WTC11 (cell line): ENCODE results near the gene BZW1. TPM values are rescaled to one million over a fixed set of nuclear protein-coding genes. Genes with fewer than 3 reads are reported as not detected.

Source experiments
- ATAC-seq: fragments of 200-7000 bp; cut with Tn5 transposase; 2 replicates; pipeline ENCODE4 v1.10.0; 2021; ENCODE audit warnings: mild to moderate bottlenecking, moderate library complexity
- CTCF ChIA-PET: fragments of 300-600 bp; sonication (Branson Sonifier 250); formaldehyde crosslinking; loops from one replicate; lab custom pipeline; 2021; ENCODE audit warnings: antibody characterized with exemption; lab: Charles Lee
- POLR2A ChIA-PET: fragments of 350-600 bp; sonication (Branson Sonifier 250); formaldehyde crosslinking; loops from one replicate; lab custom pipeline; 2021; ENCODE audit warnings: antibody characterized with exemption; lab: Charles Lee
- DNase-seq: peaks from one replicate; pipeline ENCODE4 v3.0.0; 2021; ENCODE audit warnings: low spot score
- H3K27ac Mint-ChIP-seq: 2 replicates; pipeline ENCODE4 v1.8.0; 2021; ENCODE audit warnings: mixed read lengths
- H3K27me3 Mint-ChIP-seq: 2 replicates; pipeline ENCODE4 v1.8.0; 2021; ENCODE audit warnings: low read depth, mild to moderate bottlenecking, moderate library complexity, mixed read lengths
- H3K36me3 Mint-ChIP-seq: 2 replicates; pipeline ENCODE4 v1.8.0; 2021; ENCODE audit warnings: mixed read lengths
- H3K4me1 Mint-ChIP-seq: 2 replicates; pipeline ENCODE4 v1.8.0; 2022; ENCODE audit warnings: mixed read lengths
- H3K4me3 Mint-ChIP-seq: 2 replicates; pipeline ENCODE4 v1.8.0; 2021; ENCODE audit warnings: mild to moderate bottlenecking, moderate library complexity, mixed read lengths
- H3K9me3 Mint-ChIP-seq: 2 replicates; pipeline ENCODE4 v1.8.0; 2021; ENCODE audit warnings: mixed read lengths
- ARID4B ChIP-seq: sonication (generic); formaldehyde crosslinking; IDR thresholded peaks from 2 replicates; pipeline ENCODE4 v1.8.0; 2023; ENCODE audit warnings: missing genetic modification reagents, mild to moderate bottlenecking, borderline replicate concordance
- ATF3 ChIP-seq: sonication (generic); formaldehyde crosslinking; conservative IDR thresholded peaks from 2 replicates; pipeline ENCODE4 v1.8.1; 2022; ENCODE audit warnings: mild to moderate bottlenecking, missing genetic modification reagents
- ETV6 ChIP-seq: sonication (generic); formaldehyde crosslinking; IDR thresholded peaks from 2 replicates; pipeline ENCODE4 v1.8.1; 2022; ENCODE audit warnings: mild to moderate bottlenecking, missing genetic modification reagents
- GTF2I ChIP-seq: fragments of 250-450 bp; sonication (Bioruptor Pico); conservative IDR thresholded peaks from 2 replicates; pipeline ENCODE4 v1.4.0; 2021; ENCODE audit warnings: mild to moderate bottlenecking
- MYBL2 ChIP-seq: sonication (generic); formaldehyde crosslinking; IDR thresholded peaks from 2 replicates; pipeline ENCODE4 v1.8.1; 2023; ENCODE audit warnings: mild to moderate bottlenecking, moderate library complexity, missing genetic modification reagents
- OVOL2 ChIP-seq: fragments of 250-450 bp; sonication (Bioruptor Pico); IDR thresholded peaks from 2 replicates; pipeline ENCODE4 v1.9.0; 2021; ENCODE audit warnings: mild to moderate bottlenecking, borderline replicate concordance
- RORB ChIP-seq: fragments of 250-450 bp; sonication (Bioruptor Pico); IDR thresholded peaks from 2 replicates; pipeline ENCODE4 v1.9.0; 2021; ENCODE audit warnings: mild to moderate bottlenecking
- USF2 ChIP-seq: sonication (generic); formaldehyde crosslinking; IDR thresholded peaks from 2 replicates; pipeline ENCODE4 v1.8.1; 2023; ENCODE audit warnings: mild to moderate bottlenecking, missing genetic modification reagents, moderate library complexity
- ZNF317 ChIP-seq: sonication (generic); formaldehyde crosslinking; IDR thresholded peaks from 2 replicates; pipeline ENCODE4 v1.8.1; 2023; ENCODE audit warnings: low read depth, mild to moderate bottlenecking, moderate library complexity, missing genetic modification reagents, borderline replicate concordance
- ZNF416 ChIP-seq: fragments of 250-450 bp; sonication (Bioruptor Pico); IDR thresholded peaks from 2 replicates; pipeline ENCODE4 v1.9.0; 2021; ENCODE audit warnings: mild to moderate bottlenecking, inconsistent platforms
- ZSCAN18 ChIP-seq: fragments of 250-450 bp; sonication (Bioruptor Pico); IDR thresholded peaks from 2 replicates; pipeline ENCODE4 v2.1.2; 2022; ENCODE audit warnings: mild to moderate bottlenecking, moderate library complexity
- total RNA-seq: library from RNA; stranded (reverse); gene quantifications from 3 replicates; pipeline ENCODE4 v1.2.3, GENCODE V29; 2021
- TF ChIP-seq, protein P1 (sequence below): fragments of 250-450 bp; sonication (Bioruptor Pico); IDR thresholded peaks from 2 replicates; pipeline ENCODE4 v1.9.0; 2021; ENCODE audit warnings: mild to moderate bottlenecking, borderline replicate concordance
- TF ChIP-seq, protein P2 (sequence below): sonication (generic); formaldehyde crosslinking; IDR thresholded peaks from 2 replicates; pipeline ENCODE4 v1.8.0; 2022; ENCODE audit warnings: missing genetic modification reagents
- TF ChIP-seq, protein P3 (sequence below): sonication (generic); formaldehyde crosslinking; IDR thresholded peaks from 2 replicates; pipeline ENCODE4 v1.8.1; 2022; ENCODE audit warnings: missing genetic modification reagents, borderline replicate concordance

Gene BZW1
- total RNA-seq, 1 experiment from 2014 or later: 255 TPM

GRCh38 chr2:200862532-200863000 lies 50.9 kb downstream of the BZW1 start:
- peaks cover 24% of the 10 kb centered on the region for H3K4me1 Mint-ChIP-seq
- ATAC-seq (no peak), DNase-seq (no peak)
- TF ChIP-seq ZNF416 (CRISPR knock-in tag) (no peak), ETV6 (no peak), ARID4B (CRISPR knock-in tag) (peak; percentile 48; the same call in 1 of the 2 replicates)
- H3K4me3 Mint-ChIP-seq: peak overlapping the region; percentile 97
- ChIA-PET POLR2A (no interaction called here), CTCF (interaction anchor here (2.4 kb wide), 1 partner anchor 149 kb away, joined by 13 read pairs; no protein-coding TSS in a partner anchor)
- no peaks in the 10 kb centered on the region for H3K9me3 Mint-ChIP-seq
- H3K36me3 Mint-ChIP-seq: peaks cover 40% of the 10 kb centered on the region
- no peaks in the 10 kb centered on the region for H3K27me3 Mint-ChIP-seq
- peak overlapping the region; percentile 93 for H3K27ac Mint-ChIP-seq

- Mint-ChIP-seq H3K4me1 (peaks cover 24% of the 10 kb centered on the region), H3K4me3 (peak overlapping the region; percentile 97), H3K36me3 (peaks cover 28% of the 10 kb centered on the region), H3K27ac (peak overlapping the region; percentile 99), H3K27me3 (no peaks in the 10 kb centered on the region), H3K9me3 (no peaks in the 10 kb centered on the region)
- ChIA-PET CTCF (interaction anchor here (0.9 to 2.4 kb wide), 4 partner anchors 38 to 884 kb away, joined by 3 to 13 read pairs (median 6); partner anchors contain the start of gene ORC2), POLR2A (interaction anchor here (0.7 to 2.8 kb wide), 10 partner anchors 15 to 294 kb away, joined by 3 to 21 read pairs (median 5); partner anchors contain the start of genes NIF3L1 and PPIL3)
- ATAC-seq (no peak), DNase-seq (no peak)
- TF ChIP-seq RORB: no peak
- TF ChIP-seq ZNF317 (CRISPR knock-in tag): no peak
- no peak for TF ChIP-seq MYBL2 (CRISPR knock-in tag)
- no peak for TF ChIP-seq OVOL2 (CRISPR knock-in tag)
- no peak for TF ChIP-seq USF2 (CRISPR knock-in tag)
- TF ChIP-seq, protein P1, sequence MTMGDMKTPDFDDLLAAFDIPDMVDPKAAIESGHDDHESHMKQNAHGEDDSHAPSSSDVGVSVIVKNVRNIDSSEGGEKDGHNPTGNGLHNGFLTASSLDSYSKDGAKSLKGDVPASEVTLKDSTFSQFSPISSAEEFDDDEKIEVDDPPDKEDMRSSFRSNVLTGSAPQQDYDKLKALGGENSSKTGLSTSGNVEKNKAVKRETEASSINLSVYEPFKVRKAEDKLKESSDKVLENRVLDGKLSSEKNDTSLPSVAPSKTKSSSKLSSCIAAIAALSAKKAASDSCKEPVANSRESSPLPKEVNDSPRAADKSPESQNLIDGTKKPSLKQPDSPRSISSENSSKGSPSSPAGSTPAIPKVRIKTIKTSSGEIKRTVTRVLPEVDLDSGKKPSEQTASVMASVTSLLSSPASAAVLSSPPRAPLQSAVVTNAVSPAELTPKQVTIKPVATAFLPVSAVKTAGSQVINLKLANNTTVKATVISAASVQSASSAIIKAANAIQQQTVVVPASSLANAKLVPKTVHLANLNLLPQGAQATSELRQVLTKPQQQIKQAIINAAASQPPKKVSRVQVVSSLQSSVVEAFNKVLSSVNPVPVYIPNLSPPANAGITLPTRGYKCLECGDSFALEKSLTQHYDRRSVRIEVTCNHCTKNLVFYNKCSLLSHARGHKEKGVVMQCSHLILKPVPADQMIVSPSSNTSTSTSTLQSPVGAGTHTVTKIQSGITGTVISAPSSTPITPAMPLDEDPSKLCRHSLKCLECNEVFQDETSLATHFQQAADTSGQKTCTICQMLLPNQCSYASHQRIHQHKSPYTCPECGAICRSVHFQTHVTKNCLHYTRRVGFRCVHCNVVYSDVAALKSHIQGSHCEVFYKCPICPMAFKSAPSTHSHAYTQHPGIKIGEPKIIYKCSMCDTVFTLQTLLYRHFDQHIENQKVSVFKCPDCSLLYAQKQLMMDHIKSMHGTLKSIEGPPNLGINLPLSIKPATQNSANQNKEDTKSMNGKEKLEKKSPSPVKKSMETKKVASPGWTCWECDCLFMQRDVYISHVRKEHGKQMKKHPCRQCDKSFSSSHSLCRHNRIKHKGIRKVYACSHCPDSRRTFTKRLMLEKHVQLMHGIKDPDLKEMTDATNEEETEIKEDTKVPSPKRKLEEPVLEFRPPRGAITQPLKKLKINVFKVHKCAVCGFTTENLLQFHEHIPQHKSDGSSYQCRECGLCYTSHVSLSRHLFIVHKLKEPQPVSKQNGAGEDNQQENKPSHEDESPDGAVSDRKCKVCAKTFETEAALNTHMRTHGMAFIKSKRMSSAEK (CRISPR knock-in tag): no peak
- no peak for TF ChIP-seq GTF2I (CRISPR knock-in tag)
- TF ChIP-seq, protein P2, sequence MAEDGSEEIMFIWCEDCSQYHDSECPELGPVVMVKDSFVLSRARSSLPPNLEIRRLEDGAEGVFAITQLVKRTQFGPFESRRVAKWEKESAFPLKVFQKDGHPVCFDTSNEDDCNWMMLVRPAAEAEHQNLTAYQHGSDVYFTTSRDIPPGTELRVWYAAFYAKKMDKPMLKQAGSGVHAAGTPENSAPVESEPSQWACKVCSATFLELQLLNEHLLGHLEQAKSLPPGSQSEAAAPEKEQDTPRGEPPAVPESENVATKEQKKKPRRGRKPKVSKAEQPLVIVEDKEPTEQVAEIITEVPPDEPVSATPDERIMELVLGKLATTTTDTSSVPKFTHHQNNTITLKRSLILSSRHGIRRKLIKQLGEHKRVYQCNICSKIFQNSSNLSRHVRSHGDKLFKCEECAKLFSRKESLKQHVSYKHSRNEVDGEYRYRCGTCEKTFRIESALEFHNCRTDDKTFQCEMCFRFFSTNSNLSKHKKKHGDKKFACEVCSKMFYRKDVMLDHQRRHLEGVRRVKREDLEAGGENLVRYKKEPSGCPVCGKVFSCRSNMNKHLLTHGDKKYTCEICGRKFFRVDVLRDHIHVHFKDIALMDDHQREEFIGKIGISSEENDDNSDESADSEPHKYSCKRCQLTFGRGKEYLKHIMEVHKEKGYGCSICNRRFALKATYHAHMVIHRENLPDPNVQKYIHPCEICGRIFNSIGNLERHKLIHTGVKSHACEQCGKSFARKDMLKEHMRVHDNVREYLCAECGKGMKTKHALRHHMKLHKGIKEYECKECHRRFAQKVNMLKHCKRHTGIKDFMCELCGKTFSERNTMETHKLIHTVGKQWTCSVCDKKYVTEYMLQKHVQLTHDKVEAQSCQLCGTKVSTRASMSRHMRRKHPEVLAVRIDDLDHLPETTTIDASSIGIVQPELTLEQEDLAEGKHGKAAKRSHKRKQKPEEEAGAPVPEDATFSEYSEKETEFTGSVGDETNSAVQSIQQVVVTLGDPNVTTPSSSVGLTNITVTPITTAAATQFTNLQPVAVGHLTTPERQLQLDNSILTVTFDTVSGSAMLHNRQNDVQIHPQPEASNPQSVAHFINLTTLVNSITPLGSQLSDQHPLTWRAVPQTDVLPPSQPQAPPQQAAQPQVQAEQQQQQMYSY (CRISPR knock-in tag): no peak
- TF ChIP-seq, protein P3, sequence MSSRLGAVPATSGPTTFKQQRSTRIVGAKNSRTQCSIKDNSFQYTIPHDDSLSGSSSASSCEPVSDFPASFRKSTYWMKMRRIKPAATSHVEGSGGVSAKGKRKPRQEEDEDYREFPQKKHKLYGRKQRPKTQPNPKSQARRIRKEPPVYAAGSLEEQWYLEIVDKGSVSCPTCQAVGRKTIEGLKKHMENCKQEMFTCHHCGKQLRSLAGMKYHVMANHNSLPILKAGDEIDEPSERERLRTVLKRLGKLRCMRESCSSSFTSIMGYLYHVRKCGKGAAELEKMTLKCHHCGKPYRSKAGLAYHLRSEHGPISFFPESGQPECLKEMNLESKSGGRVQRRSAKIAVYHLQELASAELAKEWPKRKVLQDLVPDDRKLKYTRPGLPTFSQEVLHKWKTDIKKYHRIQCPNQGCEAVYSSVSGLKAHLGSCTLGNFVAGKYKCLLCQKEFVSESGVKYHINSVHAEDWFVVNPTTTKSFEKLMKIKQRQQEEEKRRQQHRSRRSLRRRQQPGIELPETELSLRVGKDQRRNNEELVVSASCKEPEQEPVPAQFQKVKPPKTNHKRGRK: no peak
- TF ChIP-seq ATF3 (CRISPR knock-in tag): no peak
- TF ChIP-seq ZSCAN18 (CRISPR knock-in tag): no peak
Measured at GRCh38 chr2:200863782-200864175, 52.1 kb downstream of the BZW1 start.
